Measurements from ENCODE around the gene LRRK1.
"Not testable (repeated sequence)": the region's sequence is repeated elsewhere in the genome, so short reads cannot be mapped to it uniquely, and the experiment has no call there.

Gene LRRK1

DNA sequence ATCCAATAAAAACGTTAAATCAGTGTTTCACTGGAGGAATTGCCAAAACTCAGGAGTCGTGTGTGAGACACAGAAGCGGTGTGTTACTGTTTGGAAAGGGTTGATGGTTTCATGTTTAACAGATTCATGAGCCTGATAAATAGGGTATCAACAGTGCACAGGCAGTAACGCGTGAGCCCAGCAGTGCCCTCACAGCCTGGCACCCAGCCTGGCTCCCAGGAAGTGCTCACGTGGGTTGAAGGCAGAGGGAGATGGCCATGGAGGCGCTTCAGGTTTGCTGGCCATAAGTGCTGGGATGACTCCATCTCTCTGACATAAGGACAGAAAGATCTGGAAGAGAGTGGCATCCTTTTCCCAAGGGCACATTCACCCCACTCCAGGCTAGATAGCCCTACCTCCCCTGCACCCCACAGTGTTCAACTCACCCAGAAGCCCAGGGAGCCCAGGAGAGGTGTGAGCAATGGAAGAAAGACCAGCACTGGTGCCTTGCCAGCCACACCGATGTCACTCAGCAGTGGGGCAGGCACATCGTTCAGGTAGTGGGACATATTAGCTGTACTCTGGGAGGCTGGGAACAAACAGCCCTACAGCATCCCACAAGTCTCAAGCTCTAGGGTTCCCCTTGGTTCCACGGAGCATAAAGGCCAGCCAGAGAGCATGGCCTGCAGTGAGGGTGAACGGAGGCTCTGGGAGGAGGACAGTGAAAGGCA is 164.3 kb downstream of the LRRK1 start:
- no peak for DNase-seq

DNA sequence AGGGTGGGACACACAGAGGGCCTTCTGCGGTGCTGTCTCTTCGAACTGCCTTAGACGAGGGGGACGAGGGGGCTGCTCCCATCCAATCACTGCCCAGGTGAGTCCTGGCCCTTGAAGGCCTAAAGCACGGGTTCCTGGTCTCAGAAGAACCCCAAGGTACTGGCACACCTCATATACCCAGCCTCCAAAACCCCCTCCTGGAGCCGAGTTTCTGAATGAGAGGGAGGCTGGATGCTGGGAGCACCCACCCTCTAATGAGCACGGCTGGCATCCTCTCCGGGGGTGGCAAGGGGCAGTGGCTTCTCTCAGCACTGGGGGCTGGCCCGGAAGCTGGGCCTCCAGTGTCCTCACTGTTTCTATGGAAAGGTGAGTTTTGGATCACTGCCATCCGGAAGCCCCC is 165.6 kb downstream of the LRRK1 start:
- no peak for DNase-seq

DNA sequence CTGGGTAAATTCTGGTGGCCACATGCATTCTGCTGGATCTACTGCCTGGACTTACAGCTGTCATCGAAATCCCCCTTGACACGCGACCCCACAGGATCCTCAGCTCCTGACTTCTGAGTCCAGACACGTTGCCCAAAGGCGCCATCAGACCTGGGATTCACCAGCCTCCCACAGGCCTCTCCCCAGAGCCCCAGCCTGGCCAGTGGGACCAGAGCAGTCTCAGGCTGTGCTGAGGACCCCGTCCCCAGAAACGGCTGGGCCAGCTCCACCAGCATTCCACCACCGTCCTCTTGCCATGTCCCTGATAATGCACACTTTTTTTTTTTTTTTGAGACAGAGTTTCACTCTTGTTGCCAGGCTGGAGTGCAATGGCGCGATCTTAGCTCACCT is 166.1 kb downstream of the LRRK1 start:
- no peak for DNase-seq

DNA sequence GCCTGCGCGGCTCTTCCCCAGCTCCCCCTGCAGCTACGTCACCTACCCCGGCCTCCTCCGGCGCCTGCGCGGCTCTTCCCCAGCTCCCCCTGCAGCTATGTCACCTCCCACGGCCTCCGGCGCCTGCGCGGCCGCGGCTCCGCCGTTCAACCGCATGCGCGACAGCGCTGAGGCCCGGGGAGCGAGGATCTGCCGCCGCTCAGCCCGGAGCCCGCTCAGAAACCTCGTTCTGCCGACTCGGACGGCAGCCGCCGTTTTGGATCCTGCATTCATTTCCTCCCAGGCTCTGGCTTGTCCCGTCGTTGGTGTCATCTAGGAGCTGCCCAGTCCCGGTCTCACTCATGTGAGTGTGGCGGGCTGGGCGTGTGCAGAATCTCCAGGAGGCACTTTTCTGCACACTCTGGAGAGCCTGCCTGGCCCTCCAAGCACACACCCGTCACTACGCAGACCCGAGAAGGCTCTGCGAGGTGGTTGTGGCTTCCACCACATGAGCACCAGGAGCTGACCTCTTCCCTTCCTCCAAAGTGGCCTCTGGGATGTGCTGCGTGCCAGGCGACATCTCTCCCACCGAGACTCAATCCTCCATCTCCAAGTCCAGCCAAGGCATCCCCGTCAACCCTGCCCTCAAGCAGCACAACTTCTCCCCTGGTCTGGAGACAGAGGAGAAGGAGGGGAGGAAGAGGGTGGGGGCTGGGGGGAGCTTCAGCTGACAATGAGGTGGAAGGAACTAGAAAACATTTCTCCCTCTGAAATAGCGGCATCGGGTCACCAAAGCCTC is 167.4 kb downstream of the LRRK1 start:
- no peak for DNase-seq

DNA sequence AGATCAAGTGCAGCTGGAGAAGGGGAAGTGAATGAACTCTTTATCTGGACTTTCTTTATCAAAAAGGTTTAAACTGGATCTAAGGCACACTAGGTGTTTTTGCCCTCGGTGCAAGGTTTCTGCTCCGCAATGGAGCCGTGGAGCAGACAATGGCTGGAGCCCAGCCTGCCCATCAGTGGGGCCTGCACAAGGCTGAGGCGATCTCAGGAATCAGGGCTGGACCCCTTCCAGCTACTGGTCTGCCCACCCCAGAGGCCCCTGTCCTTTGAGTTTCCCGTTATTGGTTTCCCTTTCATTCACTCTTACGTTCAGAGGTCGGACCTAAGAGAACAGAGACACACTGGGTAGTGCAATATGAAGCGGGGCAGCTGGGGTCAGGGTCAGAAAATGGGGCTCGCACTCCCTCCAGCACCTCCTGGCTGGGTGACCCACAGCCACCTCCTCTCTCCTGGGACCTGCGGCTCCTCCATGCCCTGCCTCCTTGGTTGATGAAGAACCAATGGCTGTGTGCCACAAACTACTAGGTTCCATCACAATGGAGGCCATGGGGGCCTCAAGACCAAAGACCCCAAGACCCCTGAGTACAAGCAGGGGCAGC is 168.1 kb downstream of the LRRK1 start:
- no peak for DNase-seq

DNA sequence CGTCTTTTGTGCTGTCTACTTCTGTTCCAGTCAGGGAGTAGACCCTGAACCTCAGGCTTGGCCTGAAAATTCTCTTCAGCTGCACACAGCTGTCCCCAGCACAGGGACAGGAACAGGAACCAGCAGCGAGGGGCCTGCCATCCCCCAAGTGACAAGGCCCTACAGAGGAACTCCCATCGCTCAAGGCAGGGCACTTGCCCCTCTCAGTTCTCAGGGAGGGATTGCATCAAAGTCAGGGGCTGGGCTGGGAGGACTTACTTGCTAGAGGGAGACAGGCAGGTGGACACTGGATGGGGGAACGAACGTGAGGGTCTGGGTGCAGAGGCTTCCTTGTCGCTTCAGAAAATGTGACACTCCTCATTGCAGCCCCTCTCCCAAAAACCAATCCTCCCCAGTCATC is 169.1 kb downstream of the LRRK1 start:
- DNase-seq, result no peak

DNA sequence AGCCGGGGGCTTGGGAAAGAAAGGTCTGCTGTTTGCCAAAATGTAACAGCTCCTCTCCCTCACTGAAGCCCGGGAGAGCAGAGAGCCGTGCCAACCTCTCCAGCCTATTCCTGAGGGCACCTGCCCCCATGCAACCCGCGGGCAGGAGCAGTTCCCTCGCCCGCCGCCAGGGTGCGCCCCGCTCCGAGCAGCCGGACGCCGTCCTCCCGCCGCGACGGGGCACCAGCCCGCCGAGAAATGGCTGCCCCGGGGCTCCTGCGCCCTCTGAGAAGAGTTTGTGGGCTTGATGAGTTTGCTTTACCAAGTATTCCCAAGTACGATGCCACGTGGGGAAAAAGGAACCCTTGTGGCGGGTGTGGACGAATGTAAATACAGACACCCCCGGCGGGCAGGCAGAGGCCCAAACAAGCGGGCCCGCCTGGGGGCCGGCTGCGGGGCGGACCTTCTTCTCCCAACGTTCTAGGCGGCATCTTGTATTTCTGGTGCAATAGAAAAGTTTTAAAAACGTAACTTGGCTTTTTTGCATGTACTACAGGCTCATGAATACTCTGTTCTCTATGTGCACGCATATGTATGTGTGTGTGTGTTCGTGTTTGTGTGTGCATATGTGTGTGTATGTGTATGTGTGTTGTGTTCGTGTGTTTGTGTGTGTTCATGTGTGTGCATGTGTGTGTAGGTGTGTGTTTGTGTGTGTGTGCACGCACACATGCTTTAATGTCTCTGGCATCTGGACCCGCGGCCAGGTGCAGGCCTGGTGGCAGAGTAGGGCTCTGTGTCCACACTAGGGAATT is 169.8 kb downstream of the LRRK1 start:
- DNase-seq, result no peak

DNA sequence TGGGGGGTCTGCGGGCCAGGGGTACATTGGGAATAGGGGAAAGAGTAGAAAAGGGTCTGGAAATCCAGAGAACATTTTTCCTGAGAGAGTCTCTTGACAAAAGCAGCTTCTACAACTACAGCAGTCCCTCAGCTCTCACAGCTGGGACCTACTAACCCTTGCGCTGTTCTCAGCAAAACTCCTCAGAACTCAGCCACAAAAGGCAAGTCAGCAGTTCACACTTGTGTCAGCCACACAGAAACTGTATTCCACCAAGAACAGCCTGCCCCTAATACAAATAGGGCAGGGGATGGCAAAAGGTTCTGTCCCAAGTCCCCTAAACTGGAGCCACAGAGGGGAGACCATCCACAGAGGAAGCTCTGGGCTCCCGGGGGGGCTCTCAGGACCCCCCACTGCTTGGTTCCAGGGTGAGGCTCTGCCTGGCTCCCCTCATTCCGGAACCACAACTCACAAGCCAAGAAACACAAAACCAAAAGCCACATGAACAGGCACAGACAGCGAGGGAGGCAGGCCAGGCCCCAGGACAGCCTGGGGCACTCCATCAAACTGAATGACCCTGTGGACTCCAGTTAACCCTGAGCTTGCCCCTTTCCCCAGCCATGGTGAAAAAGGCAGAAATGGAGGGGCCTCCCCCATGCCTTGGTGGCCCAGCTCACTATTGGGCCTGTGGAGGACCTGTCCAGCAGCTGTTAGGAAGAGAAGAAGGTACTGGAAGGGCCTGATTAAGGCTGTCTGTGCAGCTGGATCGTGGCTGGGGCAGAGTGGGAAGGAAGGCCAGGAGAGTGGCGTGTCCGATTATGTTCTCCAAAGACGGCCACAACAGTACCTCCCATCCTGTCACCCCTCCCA is 170.6 kb downstream of the LRRK1 start:
- DNase-seq, result no peak

DNA sequence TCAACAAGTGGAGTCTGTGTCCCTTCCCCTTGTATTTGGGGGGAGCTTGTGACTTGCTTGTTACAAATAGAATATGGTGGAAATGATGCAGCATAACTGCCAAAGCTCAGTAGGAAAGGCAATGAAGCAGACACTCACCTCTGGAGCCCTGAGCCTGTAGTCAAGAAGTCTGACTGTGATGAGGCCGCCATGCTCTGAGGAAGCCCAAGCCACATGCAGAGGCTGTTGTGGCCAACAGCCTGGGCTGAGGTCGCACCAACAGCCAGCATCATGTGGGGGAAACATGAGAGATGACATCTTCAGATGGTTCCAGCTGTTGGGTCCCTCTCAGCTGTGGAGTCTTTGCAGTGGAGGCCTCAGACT is 171.3 kb downstream of the LRRK1 start:
- DNase-seq, result no peak

DNA sequence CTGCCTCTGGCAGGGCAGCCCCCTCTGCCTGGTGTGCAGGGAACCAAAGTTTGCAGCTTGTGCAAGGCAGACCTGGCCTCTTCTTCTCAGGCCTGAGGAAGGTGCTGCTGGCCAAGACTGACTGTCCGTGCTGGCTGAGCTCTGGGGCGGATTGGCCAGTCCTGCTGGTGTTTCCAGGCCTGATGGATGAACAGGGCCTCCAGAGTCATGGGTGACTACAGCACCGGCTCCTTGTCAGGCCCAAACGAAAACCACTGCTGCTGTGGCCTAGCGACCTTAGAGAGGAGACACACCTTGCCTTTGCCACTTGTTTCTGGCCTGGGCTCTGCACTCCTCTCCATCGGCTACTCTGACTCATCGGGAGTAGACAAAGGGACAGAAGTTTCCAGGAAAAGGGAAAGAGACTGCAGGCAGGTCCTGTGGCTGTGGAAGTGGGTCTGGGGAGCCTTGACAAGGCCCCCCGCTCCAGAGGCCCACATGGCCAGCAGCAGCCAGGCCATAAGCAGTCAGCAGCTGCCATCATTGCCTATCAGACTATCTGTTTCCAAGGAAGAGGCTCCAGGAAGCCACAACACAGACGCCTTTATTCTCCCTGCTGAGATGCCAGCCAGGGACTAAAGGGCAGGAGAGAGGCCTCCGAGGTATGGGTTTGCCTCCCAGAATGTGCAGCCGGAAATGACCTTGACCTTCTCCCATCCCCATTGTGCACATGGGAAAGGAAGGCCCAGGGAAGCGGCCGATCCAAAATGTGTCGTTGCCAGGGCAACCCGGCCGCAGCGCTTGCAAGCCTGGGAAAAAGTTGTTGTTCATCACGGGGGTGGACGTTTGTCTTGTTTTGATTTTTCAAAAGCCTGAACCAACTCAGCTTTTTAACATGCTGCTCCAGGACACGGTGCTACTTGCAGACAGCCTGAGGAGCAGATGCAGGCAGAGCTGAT is 172.2 kb downstream of the LRRK1 start:
- DNase-seq, result no peak

DNA sequence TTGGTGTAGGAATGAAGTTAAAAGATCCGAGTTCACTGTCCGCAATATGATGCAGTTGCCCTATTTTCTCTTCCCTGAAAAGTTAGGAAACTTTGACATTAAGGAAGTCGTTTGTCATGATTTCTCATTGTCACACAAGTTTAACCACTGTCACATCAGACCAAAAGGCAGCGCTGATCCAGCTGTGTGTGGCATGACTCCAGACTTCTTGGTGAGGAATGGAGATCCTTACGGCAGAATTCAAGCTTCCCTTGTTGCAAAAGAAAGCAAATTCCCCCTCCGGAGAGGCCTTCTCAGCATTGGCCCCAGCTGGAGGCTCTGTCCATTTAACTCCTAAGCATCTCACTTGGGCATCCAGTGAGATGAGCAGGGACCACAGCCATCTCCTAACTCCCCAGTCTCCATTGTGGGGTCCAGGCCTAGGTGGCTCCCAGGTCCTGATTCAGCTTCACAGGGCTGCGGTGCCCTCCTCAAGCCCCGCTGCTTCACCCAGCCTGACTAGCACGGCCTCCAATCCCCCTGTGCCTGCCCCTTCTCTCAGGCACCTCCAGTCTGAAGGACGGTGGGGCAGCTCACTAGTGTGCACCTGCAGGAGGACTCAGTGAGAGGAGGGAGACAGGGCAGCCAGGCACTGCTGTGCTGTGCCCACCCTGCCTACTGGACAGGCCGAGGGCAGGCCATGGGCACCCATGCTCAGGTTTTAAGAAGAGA is 173.2 kb downstream of the LRRK1 start:
- no peak for DNase-seq

DNA sequence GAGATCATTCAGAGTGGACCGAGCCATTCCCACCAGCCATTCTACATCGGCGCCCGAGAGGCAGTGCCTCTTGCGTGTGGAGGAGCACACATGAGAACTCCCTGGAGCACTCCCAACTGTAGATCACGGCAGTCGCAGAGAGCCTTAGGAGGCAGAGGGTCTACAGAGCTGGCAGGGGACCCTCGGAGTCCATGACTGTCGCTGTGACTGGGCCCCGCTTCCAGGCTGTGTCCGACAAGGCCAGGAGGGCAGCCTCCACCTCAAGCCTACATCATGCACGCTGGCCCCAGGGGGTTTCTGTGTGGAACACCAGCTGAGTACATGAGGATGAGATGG is 173.7 kb downstream of the LRRK1 start:
- DNase-seq, result no peak

DNA sequence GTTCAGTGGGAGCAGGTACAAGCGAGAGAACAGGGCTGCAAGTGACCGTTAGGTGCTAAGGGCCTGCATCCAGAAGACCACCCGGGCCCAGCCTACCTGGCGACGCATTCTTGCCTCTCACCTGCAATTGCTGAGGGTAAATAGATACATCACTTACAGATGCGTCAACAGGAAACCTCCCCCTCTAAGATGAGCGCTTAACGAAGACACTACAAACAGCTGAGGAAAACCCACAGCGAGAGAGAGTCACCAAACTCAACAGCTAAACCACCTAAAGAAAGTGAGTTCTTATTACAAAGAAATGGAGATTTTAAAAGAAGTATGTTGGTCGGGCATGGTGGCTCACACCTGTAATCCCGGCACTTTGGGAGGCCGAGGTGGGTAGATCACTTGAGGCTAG is 174.8 kb downstream of the LRRK1 start:
- no peak for DNase-seq

DNA sequence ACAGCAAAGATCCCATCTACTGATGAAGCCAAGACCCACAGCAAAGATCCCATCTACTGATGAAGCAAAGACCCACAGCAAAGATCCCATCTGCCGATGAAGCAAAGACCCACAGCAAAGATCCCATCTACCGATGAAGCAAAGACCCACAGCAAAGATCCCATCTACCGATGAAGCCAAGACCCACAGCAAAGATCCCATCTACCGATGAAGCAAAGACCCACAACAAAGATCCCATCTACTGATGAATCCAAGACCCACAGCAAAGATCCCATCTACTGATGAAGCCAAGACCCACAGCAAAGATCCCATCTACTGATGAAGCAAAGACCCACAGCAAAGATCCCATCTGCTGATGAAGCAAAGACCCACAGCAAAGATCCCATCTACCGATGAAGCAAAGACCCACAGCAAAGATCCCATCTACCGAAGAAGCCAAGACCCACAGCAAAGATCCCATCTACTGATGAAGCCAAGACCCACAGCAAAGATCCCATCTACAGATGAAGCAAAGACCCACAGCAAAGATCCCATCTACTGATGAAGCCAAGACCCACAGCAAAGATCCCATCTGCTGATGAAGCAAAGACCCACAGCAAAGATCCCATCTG is 176.7 kb downstream of the LRRK1 start:
- not testable (repeated sequence) for DNase-seq

DNA sequence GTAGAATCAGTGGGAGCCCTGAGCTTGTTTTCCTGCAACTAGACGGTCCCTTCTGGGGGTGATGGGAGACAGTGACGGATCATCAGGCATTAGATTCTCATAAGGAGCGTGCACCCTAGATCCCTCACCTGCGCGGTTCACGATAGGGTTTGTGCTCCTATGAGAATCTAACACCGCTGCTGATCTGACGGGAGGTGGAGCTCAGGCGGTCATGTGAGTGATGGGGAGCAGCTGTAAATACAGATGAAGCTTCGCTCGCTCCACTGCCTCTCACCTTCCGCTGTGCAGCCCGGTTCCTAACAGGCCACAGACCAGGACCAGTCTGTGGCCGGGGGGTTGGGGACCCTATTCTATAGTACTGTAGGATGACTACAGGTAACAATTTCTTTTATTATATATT is 178.0 kb downstream of the LRRK1 start:
- no peak for DNase-seq

DNA sequence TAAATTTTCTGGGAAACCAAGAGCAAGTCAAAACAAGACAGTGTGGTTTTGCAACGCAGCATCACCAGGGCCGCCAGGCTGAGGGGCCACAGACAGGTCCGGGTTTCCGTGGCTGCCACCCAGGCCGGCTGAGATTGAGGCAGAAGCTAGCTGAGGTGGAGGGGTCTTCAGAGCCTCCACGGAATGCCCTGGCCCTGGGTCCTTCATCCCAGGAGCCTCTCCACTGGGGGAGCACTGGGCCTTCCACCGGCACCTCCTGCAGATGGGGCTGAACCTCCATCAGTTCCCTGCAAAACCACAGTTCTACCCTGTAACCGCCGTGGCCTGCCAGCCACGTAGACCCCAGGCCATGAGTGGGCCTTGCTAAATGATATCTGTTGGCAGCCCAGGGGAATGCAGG is 180.0 kb downstream of the LRRK1 start:
- no peak for DNase-seq

DNA sequence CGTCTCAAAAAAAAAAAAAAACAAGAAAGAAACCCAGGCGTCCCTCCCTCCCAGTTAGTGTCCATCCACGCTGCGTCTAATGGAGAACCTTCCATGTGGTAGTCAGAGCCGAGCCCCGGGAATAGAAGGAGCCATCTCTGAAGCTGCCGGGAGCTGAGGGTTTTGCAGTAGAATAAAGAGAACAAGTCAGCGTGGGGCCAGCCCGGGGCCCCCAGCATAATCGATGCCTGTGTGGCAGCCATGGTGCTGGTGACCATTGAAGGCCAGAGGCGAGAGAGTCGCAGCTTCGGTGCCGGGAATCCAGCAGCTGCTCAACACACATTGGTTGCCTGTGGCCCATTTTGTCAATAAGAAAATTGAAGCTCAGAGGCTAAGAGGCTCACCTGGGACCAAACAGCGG is 181.0 kb downstream of the LRRK1 start:
- no peak for DNase-seq

DNA sequence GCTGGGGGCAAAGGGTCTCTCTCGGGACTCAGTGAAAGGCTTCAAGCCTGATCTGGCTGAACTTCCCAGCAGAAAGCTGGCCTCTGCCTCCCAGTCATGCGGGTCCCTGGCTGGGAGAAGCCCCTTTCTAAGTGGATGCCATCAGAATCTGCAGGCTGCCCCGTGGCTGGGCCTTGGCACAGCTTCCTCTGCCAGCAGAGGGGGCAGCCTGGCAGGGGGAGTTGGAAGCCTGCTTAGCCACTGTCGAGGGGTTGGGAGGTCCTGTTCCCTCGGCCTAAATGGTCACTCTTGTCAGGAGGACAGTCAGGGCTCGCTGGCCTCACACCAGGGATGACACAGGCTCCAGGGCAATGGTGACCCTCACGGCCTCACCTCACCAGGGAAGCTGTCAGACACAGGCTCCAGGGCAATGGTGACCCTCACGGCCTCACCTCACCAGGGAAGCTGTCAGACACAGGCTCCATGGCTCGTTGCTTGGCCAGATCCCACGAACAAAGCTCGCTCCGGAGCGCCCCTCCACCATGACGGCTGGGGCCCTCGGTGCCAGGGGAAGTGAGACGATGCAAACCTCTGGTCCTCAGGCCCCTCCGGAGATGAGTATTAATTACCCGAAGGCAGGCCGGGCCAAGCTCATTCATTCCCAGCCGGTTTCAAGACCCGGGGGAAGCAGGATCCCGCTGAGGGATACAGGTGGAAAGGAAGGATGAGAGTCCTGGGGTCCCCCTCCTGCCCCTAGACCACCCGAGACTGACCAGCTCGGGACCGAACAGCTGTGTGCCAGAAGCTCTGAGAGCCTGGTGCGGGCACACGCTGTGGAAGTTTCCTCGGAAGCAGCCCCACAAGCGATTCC is 181.7 kb downstream of the LRRK1 start:
- no peak for DNase-seq

DNA sequence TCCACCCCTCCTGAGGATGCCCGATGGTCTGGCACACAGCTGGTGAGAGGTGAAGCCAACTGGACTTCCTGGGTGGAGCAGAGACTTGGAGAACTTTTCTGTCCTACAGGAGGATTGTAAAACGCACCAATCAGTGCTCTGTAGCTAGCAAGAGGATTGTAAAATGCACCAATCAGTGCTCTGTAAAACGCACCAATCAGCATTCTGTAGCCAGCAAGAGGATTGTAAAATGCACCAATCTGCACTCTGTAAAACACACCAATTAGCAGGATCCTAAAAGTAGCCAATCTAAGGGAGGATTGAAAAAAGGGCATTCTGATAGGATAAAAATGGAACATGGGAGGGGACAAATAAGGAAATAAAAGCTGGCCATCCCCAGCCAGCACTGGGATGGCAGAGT is 182.5 kb downstream of the LRRK1 start:
- DNase-seq, result no peak
